Neutrophil (primary cell): ENCODE data around the gene NMBR.
"Not testable (repeated sequence)": the region's sequence is repeated elsewhere in the genome, so short reads cannot be mapped to it uniquely, and the experiment has no call there.

ENCODE experiments used
- H3K27ac ChIP-seq: fragments of 200-600 bp; sonication (generic); 2 replicates; pipeline ENCODE4 v1.5.1; 2016; ENCODE audit warnings: mild to moderate bottlenecking, moderate library complexity
- H3K27me3 ChIP-seq: fragments of 200-600 bp; sonication (generic); 2 replicates; pipeline ENCODE4 v1.6.0; 2016; ENCODE audit warnings: mild to moderate bottlenecking
- H3K36me3 ChIP-seq: fragments of 200-600 bp; sonication (generic); 2 replicates; pipeline ENCODE4 v1.5.1; 2017
- H3K4me1 ChIP-seq, 2 experiments: fragments of 200-600 bp in 1 of 2; sonication (generic) in 1 of 2; 1 replicate in 1 of 2; 2 replicates in 1 of 2; pipeline versions ENCODE4 v1.5.1 to v1.6.1; 2013 to 2016; ENCODE audit warnings: low read depth in 1 of 2, low read length in 1 of 2, mild to moderate bottlenecking in 1 of 2, moderate library complexity in 1 of 2; ENCODE audit not compliant: control insufficient read depth in 1 of 2, insufficient read depth in 1 of 2
- H3K4me3 ChIP-seq, 2 experiments: fragments of 200-600 bp in 1 of 2; sonication (generic) in 1 of 2; 1 replicate in 1 of 2; 2 replicates in 1 of 2; pipeline ENCODE4 v1.5.1; 2013 to 2016; ENCODE audit warnings: low read depth in 1 of 2, low read length in 1 of 2, mild to moderate bottlenecking in 1 of 2, moderate library complexity in 1 of 2
- H3K9me3 ChIP-seq: fragments of 200-600 bp; sonication (generic); 2 replicates; pipeline ENCODE4 v1.5.1; 2016
- CTCF ChIP-seq: fragments of 200-600 bp; sonication (generic); IDR thresholded peaks from 2 replicates; pipeline ENCODE4 v1.5.1; 2016; ENCODE audit warnings: antibody characterized with exemption

The NMBR gene

GRCh38 chr6:142035890-142036289 is 111.0 kb downstream of the NMBR start:
- no peak for TF ChIP-seq CTCF

GRCh38 chr6:142031035-142031434 is 115.9 kb downstream of the NMBR start:
- no peaks in the 10 kb centered on the region for H3K36me3 ChIP-seq
- no peaks in the 10 kb centered on the region for H3K9me3 ChIP-seq
- H3K4me1 ChIP-seq, result no peaks in the 10 kb centered on the region
- H3K4me3 ChIP-seq, result no peak overlapping the region
- H3K27ac ChIP-seq, result no peak overlapping the region
- H3K27me3 ChIP-seq, result no peaks in the 10 kb centered on the region
- no peak for TF ChIP-seq CTCF

More at GRCh38 chr6:142035890-142036289, 111.0 kb downstream of the NMBR start:
- Histone ChIP-seq H3K36me3 (no peaks in the 10 kb centered on the region), H3K9me3 (no peaks in the 10 kb centered on the region), H3K4me3 (no peak overlapping the region), H3K4me1 (no peaks in the 10 kb centered on the region), H3K27ac (no peak overlapping the region), H3K27me3 (no peaks in the 10 kb centered on the region)

GRCh38 chr6:142030115-142030619 is 116.8 kb downstream of the NMBR start:
- Histone ChIP-seq H3K4me1 (no peaks in the 10 kb centered on the region), H3K4me3 (no peak overlapping the region), H3K27me3 (no peaks in the 10 kb centered on the region), H3K27ac (no peak overlapping the region), H3K9me3 (no peaks in the 10 kb centered on the region), H3K36me3 (no peaks in the 10 kb centered on the region)
- TF ChIP-seq CTCF, result no peak

- Histone ChIP-seq H3K27ac (no peak overlapping the region), H3K27me3 (no peaks in the 10 kb centered on the region), H3K4me1 (no peaks in the 10 kb centered on the region), H3K4me3 (no peak overlapping the region), H3K36me3 (no peaks in the 10 kb centered on the region), H3K9me3 (no peaks in the 10 kb centered on the region)
- no peak for TF ChIP-seq CTCF
Observed at GRCh38 chr6:142028527-142028926, 118.4 kb downstream of the NMBR start.

GRCh38 chr6:142027804-142028203 is 119.1 kb downstream of the NMBR start:
- not testable (repeated sequence) for H3K27me3 ChIP-seq

GRCh38 chr6:142027074-142027473 is 119.8 kb downstream of the NMBR start:
- H3K9me3 ChIP-seq, result no peaks in the 10 kb centered on the region
- no peaks in the 10 kb centered on the region for H3K36me3 ChIP-seq
- H3K27me3 ChIP-seq, result no peaks in the 10 kb centered on the region
- no peak for TF ChIP-seq CTCF
- H3K4me3 ChIP-seq, result no peak overlapping the region
- H3K27ac ChIP-seq, result no peak overlapping the region
- no peaks in the 10 kb centered on the region for H3K4me1 ChIP-seq

More at GRCh38 chr6:142027804-142028203, 119.1 kb downstream of the NMBR start:
- not testable (repeated sequence) for H3K4me3 ChIP-seq, H3K9me3 ChIP-seq, H3K36me3 ChIP-seq, H3K27ac ChIP-seq, H3K4me1 ChIP-seq
